Measurements from ENCODE around the gene CMYA5.

Gene CMYA5

DNA sequence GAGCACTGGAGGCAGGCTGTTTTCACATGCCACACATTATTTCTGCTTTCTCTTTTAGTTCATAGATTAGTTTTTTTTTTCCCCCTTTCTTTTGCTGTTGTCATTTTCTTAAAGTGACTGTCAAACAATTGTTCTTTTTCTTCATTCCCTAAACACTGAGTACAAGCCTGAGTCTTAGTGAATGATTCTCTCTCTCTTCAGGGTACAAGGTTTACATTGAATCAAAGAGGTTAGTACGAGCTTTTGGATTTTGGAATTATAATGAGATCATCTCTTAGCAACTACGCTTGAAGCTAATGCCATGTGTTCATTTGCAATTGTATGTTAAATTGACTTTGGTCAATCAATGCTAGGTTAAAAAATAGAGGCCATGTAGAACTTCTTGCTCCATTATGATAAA is 125.1 kb downstream of the CMYA5 start:
- TF ChIP-seq TCF4 (CRISPR knock-in tag; IDR thresholded peaks at IDR 0.05; ENCODE audit: borderline replicate concordance) (no peak), ZFP3 (CRISPR knock-in tag; IDR thresholded peaks at IDR 0.05) (no peak), GLIS3 (CRISPR knock-in tag; IDR thresholded peaks at IDR 0.05) (no peak), PPARA (CRISPR knock-in tag; IDR thresholded peaks at IDR 0.05; ENCODE audit: borderline replicate concordance) (no peak), ZNF8 (CRISPR knock-in tag; IDR thresholded peaks at IDR 0.05) (no peak), TOX (CRISPR knock-in tag; IDR thresholded peaks at IDR 0.05; ENCODE audit: borderline replicate concordance) (no peak), ESRRG (CRISPR knock-in tag; IDR thresholded peaks at IDR 0.05) (no peak), ISL1 (CRISPR knock-in tag; IDR thresholded peaks at IDR 0.05) (no peak), OSR1 (CRISPR knock-in tag; IDR thresholded peaks at IDR 0.05) (no peak), ZFP30 (CRISPR knock-in tag; IDR thresholded peaks at IDR 0.05) (no peak), ZC3H10 (CRISPR knock-in tag; IDR thresholded peaks at IDR 0.05) (no peak), RARB (CRISPR knock-in tag; IDR thresholded peaks at IDR 0.05) (no peak), ZNF70 (CRISPR knock-in tag; IDR thresholded peaks at IDR 0.05) (no peak)
- TF ChIP-seq, protein P1, sequence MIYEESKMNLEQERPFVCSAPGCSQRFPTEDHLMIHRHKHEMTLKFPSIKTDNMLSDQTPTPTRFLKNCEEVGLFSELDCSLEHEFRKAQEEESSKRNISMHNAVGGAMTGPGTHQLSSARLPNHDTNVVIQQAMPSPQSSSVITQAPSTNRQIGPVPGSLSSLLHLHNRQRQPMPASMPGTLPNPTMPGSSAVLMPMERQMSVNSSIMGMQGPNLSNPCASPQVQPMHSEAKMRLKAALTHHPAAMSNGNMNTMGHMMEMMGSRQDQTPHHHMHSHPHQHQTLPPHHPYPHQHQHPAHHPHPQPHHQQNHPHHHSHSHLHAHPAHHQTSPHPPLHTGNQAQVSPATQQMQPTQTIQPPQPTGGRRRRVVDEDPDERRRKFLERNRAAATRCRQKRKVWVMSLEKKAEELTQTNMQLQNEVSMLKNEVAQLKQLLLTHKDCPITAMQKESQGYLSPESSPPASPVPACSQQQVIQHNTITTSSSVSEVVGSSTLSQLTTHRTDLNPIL (CRISPR knock-in tag; IDR thresholded peaks at IDR 0.05; ENCODE audit: low read depth): no peak
- TF ChIP-seq, protein P2, sequence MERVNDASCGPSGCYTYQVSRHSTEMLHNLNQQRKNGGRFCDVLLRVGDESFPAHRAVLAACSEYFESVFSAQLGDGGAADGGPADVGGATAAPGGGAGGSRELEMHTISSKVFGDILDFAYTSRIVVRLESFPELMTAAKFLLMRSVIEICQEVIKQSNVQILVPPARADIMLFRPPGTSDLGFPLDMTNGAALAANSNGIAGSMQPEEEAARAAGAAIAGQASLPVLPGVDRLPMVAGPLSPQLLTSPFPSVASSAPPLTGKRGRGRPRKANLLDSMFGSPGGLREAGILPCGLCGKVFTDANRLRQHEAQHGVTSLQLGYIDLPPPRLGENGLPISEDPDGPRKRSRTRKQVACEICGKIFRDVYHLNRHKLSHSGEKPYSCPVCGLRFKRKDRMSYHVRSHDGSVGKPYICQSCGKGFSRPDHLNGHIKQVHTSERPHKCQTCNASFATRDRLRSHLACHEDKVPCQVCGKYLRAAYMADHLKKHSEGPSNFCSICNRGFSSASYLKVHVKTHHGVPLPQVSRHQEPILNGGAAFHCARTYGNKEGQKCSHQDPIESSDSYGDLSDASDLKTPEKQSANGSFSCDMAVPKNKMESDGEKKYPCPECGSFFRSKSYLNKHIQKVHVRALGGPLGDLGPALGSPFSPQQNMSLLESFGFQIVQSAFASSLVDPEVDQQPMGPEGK (CRISPR knock-in tag; IDR thresholded peaks at IDR 0.05; ENCODE audit: borderline replicate concordance): no peak
- TF ChIP-seq, protein P3, sequence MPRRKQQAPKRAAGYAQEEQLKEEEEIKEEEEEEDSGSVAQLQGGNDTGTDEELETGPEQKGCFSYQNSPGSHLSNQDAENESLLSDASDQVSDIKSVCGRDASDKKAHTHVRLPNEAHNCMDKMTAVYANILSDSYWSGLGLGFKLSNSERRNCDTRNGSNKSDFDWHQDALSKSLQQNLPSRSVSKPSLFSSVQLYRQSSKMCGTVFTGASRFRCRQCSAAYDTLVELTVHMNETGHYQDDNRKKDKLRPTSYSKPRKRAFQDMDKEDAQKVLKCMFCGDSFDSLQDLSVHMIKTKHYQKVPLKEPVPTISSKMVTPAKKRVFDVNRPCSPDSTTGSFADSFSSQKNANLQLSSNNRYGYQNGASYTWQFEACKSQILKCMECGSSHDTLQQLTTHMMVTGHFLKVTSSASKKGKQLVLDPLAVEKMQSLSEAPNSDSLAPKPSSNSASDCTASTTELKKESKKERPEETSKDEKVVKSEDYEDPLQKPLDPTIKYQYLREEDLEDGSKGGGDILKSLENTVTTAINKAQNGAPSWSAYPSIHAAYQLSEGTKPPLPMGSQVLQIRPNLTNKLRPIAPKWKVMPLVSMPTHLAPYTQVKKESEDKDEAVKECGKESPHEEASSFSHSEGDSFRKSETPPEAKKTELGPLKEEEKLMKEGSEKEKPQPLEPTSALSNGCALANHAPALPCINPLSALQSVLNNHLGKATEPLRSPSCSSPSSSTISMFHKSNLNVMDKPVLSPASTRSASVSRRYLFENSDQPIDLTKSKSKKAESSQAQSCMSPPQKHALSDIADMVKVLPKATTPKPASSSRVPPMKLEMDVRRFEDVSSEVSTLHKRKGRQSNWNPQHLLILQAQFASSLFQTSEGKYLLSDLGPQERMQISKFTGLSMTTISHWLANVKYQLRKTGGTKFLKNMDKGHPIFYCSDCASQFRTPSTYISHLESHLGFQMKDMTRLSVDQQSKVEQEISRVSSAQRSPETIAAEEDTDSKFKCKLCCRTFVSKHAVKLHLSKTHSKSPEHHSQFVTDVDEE (CRISPR knock-in tag; IDR thresholded peaks at IDR 0.05): no peak
- TF ChIP-seq, protein P4, sequence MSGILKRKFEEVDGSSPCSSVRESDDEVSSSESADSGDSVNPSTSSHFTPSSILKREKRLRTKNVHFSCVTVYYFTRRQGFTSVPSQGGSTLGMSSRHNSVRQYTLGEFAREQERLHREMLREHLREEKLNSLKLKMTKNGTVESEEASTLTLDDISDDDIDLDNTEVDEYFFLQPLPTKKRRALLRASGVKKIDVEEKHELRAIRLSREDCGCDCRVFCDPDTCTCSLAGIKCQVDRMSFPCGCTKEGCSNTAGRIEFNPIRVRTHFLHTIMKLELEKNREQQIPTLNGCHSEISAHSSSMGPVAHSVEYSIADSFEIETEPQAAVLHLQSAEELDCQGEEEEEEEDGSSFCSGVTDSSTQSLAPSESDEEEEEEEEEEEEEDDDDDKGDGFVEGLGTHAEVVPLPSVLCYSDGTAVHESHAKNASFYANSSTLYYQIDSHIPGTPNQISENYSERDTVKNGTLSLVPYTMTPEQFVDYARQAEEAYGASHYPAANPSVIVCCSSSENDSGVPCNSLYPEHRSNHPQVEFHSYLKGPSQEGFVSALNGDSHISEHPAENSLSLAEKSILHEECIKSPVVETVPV (CRISPR knock-in tag; IDR thresholded peaks at IDR 0.05): no peak
- ATAC-seq: no peak

DNA sequence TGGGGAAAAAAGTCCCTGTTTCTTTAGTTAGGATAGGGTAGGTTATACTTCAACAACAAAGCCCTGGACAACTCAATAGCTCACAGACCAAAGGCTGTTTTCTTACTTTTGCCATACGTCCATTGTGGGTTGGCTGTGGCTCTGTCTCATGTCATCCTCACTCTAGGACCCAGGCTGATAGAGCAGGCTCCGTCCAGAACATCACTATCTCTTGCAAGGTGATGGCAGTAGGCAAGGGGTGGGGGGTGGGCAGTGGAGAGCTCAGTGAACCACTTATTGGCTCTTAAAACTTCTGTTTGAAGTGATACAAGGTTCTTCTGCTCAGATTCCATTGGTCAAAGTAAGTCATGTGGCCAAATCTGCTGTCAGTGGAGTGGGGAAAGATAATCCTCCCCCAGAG is 126.4 kb downstream of the CMYA5 start:
- TF ChIP-seq CSDC2 (CRISPR knock-in tag; IDR thresholded peaks at IDR 0.05) (no peak), BACH2 (CRISPR knock-in tag; IDR thresholded peaks at IDR 0.05; ENCODE audit: borderline replicate concordance) (no peak), ISL1 (CRISPR knock-in tag; IDR thresholded peaks at IDR 0.05) (no peak), OSR1 (CRISPR knock-in tag; IDR thresholded peaks at IDR 0.05) (no peak), PPARA (CRISPR knock-in tag; IDR thresholded peaks at IDR 0.05; ENCODE audit: borderline replicate concordance) (no peak), RARB (CRISPR knock-in tag; IDR thresholded peaks at IDR 0.05) (no peak), ESRRG (CRISPR knock-in tag; IDR thresholded peaks at IDR 0.05) (no peak), TOX (CRISPR knock-in tag; IDR thresholded peaks at IDR 0.05; ENCODE audit: borderline replicate concordance) (no peak), ZNF565 (CRISPR knock-in tag; conservative IDR thresholded peaks at IDR 0.05; ENCODE audit: low read depth) (no peak), ZFP3 (CRISPR knock-in tag; IDR thresholded peaks at IDR 0.05) (no peak), GLIS3 (CRISPR knock-in tag; IDR thresholded peaks at IDR 0.05) (no peak), ZNF8 (CRISPR knock-in tag; IDR thresholded peaks at IDR 0.05) (no peak), TCF4 (CRISPR knock-in tag; IDR thresholded peaks at IDR 0.05; ENCODE audit: borderline replicate concordance) (no peak), ZNF70 (CRISPR knock-in tag; IDR thresholded peaks at IDR 0.05) (no peak), ZFP30 (CRISPR knock-in tag; IDR thresholded peaks at IDR 0.05) (no peak)
- TF ChIP-seq, protein P2 (CRISPR knock-in tag; IDR thresholded peaks at IDR 0.05; ENCODE audit: borderline replicate concordance): no peak
- TF ChIP-seq, protein P1 (CRISPR knock-in tag; IDR thresholded peaks at IDR 0.05; ENCODE audit: low read depth): no peak
- TF ChIP-seq, protein P5, sequence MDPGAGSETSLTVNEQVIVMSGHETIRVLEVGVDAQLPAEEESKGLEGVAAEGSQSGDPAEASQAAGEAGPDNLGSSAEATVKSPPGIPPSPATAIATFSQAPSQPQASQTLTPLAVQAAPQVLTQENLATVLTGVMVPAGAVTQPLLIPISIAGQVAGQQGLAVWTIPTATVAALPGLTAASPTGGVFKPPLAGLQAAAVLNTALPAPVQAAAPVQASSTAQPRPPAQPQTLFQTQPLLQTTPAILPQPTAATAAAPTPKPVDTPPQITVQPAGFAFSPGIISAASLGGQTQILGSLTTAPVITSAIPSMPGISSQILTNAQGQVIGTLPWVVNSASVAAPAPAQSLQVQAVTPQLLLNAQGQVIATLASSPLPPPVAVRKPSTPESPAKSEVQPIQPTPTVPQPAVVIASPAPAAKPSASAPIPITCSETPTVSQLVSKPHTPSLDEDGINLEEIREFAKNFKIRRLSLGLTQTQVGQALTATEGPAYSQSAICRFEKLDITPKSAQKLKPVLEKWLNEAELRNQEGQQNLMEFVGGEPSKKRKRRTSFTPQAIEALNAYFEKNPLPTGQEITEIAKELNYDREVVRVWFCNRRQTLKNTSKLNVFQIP (CRISPR knock-in tag; IDR thresholded peaks at IDR 0.05; ENCODE audit: borderline replicate concordance, low read depth): no peak
- TF ChIP-seq, protein P3 (CRISPR knock-in tag; IDR thresholded peaks at IDR 0.05): no peak
- no peak for ATAC-seq
